ENCODE measurements around the gene DRC7.
"Not testable (repeated sequence)": the region's sequence is repeated elsewhere in the genome, so short reads cannot be mapped to it uniquely, and the experiment has no call there.

DRC7 gene

GRCh38 chr16:57773655-57774295 is 79.2 kb downstream of the DRC7 start:
- H3K27ac ChIP-seq, result no peak overlapping the region
- no peak for TF ChIP-seq ZFX (IDR thresholded peaks at IDR 0.05)
- TF ChIP-seq CTCF (conservative IDR thresholded peaks at IDR 0.05), result no peak

GRCh38 chr16:57774705-57775285 is 80.2 kb downstream of the DRC7 start:
- TF ChIP-seq CTCF (conservative IDR thresholded peaks at IDR 0.05) (no peak), ZFX (IDR thresholded peaks at IDR 0.05) (no peak)

GRCh38 chr16:57775661-57776469 is 81.3 kb downstream of the DRC7 start:
- no peak for TF ChIP-seq ZFX (IDR thresholded peaks at IDR 0.05)
- TF ChIP-seq CTCF (conservative IDR thresholded peaks at IDR 0.05), result peak; percentile 70
- H3K27ac ChIP-seq, result no peak overlapping the region

More at GRCh38 chr16:57774705-57775285, 80.2 kb downstream of the DRC7 start:
- no peak overlapping the region for H3K27ac ChIP-seq

GRCh38 chr16:57778658-57779057 is 84.1 kb downstream of the DRC7 start:
- TF ChIP-seq CTCF (conservative IDR thresholded peaks at IDR 0.05) (no peak), ZFX (IDR thresholded peaks at IDR 0.05) (no peak)
- no peak overlapping the region for H3K27ac ChIP-seq

DNA sequence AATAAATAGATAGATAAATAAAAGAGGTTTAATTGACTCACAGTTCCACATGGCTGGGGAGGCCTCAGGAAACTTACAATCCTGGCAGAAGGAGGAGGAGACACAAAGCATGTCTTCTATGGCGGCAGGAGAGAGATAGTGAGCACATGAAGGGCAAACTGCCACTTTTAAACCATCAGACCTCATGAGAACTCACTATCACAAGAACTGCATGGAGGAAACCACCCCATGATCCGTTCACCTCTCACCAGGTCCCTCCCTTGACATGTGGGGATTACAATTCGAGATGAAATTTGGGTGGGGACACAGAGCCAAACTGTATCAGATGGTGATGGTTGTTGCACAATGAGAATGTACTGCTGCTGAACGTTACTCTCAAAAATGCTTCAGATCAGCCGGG is 85.2 kb downstream of the DRC7 start:
- H3K27ac ChIP-seq, result not testable (repeated sequence)

DNA sequence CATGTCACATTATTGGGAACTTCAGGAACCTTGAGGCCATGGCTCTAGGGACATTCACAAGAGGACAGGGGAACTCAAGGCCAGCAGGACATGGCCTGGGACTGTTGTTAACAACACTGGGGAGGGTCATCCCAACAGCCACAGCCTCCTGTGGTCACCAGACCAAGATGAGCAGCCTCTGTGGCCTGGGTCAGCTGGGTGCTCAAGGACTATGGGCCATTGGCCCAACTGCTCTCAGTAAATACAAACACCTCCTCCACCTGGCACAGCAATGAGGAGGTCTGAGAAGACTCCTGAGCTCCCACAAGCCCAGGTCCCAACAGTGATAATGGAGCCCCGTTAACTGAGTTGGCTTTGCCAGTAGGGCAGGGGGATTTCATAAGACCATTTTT is 86.7 kb downstream of the DRC7 start:
- H3K27ac ChIP-seq, result no peak overlapping the region
- TF ChIP-seq ZFX (IDR thresholded peaks at IDR 0.05), result no peak
- TF ChIP-seq CTCF (conservative IDR thresholded peaks at IDR 0.05), result no peak

Data from C4-2B (cell line).